HG03460 (cell line): ENCODE results near the gene PUM2.

ENCODE experiments used
- ATAC-seq: cut with Tn5 transposase; IDR thresholded peaks from one replicate; pipeline ENCODE4 v1.9.1; 2021; ENCODE audit not compliant: unreplicated experiment

PUM2 gene

GRCh38 chr2:20203521-20204225 lies 147.0 kb downstream of the PUM2 start:
- no peak for ATAC-seq

- ATAC-seq, result no peak
These were observed 147.6 kb downstream of the PUM2 start for GRCh38 chr2:20203072-20203471.

DNA sequence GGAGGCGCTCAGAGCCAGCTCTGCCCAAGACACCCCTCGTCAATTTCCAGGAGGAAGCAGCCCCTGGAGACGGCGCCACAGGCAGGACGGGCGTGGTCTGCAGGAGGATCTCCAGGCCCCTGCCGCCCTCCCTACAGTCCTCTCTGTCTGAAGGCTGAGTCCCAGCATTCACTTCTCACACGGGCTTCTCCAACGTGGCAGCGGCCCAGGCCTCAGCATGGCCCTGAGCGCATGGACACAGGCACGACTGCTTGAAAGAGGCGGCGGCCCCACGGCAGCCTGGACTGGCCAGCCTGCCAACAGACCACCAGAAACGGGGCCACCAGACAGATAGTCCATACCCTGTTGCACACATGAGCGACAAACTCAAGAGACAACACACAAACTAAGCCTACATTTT lies 149.0 kb downstream of the PUM2 start:
- ATAC-seq, result no peak

DNA sequence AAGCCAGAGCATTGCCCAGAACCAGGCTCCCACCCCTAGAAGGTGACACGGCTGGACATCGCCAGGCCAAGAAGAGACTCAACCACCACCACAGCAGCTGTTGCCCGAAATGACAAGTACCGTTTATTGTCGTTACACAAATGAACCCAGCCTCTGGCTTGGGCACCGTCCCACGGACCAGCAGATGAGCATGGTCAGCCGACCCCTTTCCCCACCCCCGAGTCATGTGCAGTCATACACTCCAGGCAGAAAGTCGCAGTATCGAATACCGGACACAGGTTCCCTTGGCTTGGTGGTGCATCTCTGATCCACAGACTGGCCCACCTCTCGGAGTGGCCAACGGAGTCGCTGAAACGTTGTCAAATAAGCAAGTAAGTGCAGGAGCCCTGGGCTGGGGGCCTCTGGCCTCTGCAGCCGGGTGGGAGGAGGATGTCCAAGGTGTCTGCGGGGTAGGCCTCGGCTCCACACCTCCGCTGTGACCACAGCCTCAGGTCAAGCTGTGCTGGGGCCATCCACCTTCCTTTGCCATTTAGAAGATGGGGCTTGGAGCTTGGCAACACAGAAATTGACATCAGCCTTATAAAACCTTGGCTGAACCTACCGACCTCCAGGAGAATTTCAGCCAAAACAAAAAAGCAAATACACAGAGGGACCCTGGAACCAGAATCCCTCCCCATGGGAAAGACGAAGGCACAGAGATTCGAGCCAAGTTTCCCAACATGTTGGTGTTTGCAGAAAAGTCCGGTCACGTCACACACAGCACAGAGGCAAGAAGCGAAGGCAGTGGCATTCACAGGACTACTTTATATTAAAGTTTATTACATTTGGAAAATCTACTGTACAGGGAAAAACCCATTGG lies 149.7 kb downstream of the PUM2 start:
- no peak for ATAC-seq

GRCh38 chr2:20199633-20200270 lies 150.9 kb downstream of the PUM2 start:
- no peak for ATAC-seq

GRCh38 chr2:20198796-20199632 lies 151.6 kb downstream of the PUM2 start:
- ATAC-seq, result no peak
